ENCODE data around the gene EYA2.
"Not testable (repeated sequence)": the region's sequence is repeated elsewhere in the genome, so short reads cannot be mapped to it uniquely, and the experiment has no call there.

EYA2 gene

GRCh38 chr20:46897328-46897880, 2.8 kb downstream of the EYA2 start:
- DNase-seq: no peak

- DNase-seq: no peak
Observed at GRCh38 chr20:46898423-46898822, 3.8 kb downstream of the EYA2 start.

GRCh38 chr20:46899621-46900020, 5.0 kb downstream of the EYA2 start:
- DNase-seq: no peak

DNA sequence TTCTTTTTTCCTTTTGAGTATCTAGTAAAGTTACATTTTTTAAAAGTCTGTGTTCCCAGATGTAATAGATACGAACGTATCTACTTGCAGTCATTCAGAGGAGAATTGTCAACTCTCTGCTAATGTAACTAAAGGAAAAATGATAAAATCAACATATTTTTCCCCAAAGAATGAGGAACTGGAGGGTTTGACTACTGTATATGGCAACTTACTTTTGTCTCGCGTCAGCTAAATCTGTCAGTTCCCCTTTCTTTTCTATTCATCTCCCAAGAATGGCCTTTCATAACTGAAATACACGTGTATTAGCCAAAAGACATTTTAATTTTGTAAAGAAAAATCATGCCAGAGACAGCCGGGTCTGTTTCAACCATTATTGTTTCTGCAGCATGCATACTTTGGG, 5.4 kb downstream of the EYA2 start:
- no peak for DNase-seq

- DNase-seq: no peak
Observed at GRCh38 chr20:46900826-46901225, 6.2 kb downstream of the EYA2 start.

DNA sequence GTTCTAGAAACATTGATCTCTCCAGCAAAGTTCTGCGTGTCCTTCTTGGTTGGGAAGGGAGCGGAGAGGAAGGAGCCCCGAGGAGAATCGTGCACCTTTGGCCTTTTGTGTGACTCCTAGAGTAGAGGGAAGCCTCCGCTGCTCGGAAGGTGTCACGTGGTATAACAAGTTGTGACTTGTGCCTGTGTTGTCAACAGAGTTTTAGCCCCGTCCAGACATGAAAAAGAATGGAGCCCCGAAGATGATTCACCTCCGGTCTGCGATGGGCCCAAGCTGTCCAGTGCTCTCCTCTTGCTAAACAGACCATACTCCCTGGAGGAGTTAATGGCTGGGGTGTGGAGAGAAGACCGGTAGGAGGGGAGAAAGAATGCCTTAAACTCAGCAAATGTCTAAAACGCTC, 7.0 kb downstream of the EYA2 start:
- no peak for DNase-seq

GRCh38 chr20:46903256-46903655, 8.6 kb downstream of the EYA2 start:
- no peak for DNase-seq

- no peak for DNase-seq
Observed at GRCh38 chr20:46903937-46904336, 9.3 kb downstream of the EYA2 start.

GRCh38 chr20:46905364-46906125, 10.9 kb downstream of the EYA2 start:
- no peak for DNase-seq

DNA sequence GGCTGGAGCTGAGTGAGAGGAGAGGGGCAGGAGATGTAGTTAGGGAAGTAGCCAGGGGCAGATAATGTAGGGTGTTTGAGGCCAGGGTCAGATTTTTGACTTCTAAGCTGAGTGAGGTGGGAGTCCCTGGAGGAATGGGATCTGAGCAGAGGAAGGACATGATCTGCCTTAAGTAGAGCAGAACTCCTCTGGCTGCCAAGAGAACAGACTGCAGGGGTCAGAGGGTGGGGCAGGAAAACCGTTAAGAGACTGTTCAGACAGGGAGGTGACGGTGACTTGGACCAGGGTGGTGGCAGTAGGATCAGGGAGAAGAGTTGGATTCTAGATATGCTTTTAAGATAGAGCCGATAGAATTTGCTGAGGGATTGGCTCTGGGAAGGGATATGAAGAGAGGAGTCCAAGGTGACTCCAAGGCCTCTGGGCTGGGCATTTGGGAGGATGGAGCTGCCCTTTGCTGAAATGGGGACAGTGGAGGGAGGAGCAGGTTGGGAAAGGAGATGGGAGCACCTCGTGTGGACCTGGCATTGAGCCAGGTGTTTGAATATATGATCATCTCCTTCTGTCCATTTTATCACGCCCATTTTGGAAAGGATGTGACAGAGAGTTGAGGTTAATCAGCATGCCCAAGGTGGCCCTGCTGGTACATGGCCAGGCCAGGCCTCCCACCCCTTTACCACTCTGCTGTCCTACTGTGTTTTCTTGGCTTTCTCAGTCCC, 18.8 kb downstream of the EYA2 start:
- no peak for DNase-seq

DNA sequence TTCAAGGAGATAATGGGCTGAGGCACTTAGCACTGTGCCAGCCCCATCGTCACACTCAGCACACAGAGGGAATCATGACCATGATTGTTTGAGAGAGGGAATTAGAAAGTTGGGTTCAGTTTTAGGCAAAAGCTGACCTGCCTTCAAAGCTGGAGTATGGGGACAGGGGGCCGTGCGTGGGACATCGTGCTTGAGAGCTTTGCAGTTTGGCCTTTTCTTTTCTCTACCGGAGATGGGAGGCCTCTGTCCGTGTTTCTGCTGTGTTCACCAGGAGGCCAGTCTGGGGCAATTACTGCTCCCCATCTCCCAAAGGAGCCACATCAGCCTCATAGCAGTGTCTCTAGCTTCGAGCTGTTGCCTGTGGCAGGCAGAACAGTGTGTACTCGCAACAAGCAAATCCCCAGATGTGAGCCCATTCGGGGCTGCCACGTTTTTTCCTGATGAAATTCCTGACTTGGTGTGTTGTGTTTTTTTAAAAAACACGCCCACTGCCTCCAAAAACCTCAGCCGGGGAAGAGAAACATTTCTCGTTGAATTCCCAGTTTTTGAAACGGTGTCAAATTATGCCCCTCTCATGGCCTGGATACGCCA, 20.2 kb downstream of the EYA2 start:
- DNase-seq: peak; percentile 11

- peak; percentile 41 for DNase-seq
Observed at GRCh38 chr20:46915575-46916257, 21.1 kb downstream of the EYA2 start.

DNA sequence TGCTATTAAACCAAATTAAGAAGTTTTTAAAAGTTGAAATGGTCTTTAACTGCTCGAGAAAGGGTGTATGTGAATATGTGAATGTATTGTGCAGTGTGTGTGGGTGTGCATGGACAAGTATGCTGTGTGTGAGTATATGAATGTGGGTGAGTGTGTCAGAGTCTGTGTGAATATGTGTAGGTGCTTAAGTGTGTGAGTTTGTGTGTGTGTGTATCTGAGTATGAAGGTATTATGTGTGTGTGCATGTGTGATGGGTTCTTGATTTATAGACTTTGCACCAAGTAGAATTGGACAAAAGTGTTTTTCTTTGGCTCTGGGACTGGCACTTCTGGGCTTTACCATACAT, 21.6 kb downstream of the EYA2 start:
- DNase-seq: no peak

DNA sequence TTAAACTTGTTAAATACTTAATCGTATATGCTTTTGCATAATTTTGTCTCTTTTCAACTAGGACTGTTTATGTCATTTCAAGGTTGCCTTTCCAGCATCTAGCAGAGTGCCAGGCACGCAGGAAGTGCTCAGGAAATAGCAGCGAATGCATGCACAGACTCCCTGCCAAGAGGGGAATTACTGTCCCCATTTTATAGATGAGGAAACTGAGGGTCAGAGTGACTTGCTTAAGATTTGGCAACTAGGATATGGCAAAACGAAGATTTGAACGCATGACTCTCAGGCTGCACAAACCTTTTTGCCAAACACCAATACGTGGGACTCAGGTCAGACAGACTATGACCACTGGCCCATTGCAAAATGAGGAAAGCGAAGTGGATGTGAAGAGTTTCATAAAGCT, 22.5 kb downstream of the EYA2 start:
- DNase-seq: no peak

GRCh38 chr20:46920114-46920513, 25.5 kb downstream of the EYA2 start:
- no peak for DNase-seq

GRCh38 chr20:46922841-46923240, 28.2 kb downstream of the EYA2 start:
- not testable (repeated sequence) for DNase-seq

DNA sequence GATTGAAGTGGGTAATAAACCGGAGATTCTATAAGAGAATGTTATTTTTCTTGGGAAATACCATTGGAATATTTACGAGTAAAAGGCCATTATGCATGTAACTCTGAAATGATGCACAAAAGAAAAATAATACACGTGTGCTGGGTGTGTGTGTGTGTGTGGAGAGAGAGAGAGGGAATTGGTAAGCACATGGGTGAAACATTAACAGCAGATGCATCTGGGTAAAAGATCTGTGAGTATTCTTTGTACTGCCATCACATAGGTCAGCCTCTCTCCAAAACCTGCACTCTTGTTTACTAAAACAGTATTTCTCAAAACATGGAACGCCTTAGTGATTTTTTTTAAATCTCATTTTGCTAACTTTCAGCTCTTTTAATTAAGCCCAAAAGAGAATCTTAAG, 28.9 kb downstream of the EYA2 start:
- DNase-seq: no peak

- peak; percentile 43 for DNase-seq
Observed at GRCh38 chr20:46928580-46929132, 34.0 kb downstream of the EYA2 start.

DNA sequence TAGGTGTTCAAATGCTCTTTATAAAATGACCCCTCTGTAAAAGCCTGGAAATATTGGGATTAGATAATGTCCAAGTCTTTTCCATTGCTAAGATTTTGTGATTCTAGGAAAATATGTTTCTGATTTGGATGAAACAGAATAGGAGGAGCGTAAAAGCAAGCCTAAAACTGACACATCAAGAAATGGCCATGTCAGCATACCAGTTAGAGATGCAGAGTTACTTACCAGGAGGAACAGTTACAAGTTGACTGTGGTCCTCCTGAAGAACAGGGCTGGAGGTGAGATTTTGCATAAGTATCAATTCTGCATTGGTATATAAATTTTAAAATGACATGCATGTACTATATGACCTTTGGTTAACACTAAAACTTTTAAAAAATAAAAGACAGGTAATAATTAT, 35.3 kb downstream of the EYA2 start:
- no peak for DNase-seq

DNA sequence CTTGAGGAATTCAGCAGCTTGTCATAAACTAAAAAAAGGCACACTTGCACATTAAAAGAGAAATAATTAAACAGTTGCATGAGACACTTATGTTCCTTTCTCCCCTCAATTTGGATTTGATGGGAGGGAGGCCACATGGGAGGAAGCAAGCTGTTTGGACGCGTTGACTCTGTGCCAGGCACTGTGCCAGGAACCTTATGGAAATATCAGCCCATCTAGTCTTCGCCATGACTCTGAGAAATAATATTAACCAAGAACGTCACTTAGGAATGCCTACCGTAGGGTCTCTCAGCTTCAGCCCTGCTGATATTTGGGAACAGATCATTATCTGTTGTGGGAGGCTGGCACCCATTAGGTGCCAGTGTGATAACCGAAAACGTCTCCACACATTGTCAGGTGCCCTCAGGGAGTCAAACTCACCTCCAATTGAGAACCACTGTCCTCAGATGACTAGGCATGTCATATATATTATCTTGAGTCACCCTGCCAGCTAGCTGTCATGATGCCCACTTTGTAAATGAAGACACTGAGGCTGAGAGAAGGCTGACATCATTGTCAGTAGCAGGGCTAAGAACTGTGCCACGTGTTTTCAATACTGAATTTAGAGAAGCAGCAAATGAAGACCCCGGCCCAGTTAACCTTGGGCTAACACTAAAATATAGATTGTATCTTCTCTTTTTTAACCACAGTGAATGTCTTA, 36.1 kb downstream of the EYA2 start:
- DNase-seq: no peak

DNA sequence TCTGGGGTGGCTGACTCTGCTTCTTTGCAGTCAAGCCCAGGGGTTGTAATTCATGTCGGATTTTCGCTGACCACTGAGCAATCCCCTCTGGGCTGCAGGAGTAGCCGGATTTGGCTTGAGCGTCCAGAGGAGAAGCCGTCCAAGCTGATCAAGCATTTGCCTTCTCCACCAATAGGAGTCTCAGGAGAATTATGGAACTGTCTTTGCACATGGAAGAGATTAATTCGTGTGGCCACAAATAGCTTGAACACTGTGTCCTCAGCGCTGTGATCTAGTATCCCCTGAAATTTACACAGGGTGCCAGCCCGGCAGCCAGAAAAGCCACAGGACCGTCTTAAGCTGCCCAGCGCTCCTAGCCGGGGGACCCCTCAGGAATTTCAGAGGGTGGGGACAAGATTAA, 37.1 kb downstream of the EYA2 start:
- DNase-seq: peak; percentile 49

- not testable (repeated sequence) for DNase-seq
Observed at GRCh38 chr20:46932439-46932838, 37.8 kb downstream of the EYA2 start.

Measured in fibroblast of skin of abdomen (primary cell).